ENCODE measurements around the gene EIF1.

Gene EIF1

DNA sequence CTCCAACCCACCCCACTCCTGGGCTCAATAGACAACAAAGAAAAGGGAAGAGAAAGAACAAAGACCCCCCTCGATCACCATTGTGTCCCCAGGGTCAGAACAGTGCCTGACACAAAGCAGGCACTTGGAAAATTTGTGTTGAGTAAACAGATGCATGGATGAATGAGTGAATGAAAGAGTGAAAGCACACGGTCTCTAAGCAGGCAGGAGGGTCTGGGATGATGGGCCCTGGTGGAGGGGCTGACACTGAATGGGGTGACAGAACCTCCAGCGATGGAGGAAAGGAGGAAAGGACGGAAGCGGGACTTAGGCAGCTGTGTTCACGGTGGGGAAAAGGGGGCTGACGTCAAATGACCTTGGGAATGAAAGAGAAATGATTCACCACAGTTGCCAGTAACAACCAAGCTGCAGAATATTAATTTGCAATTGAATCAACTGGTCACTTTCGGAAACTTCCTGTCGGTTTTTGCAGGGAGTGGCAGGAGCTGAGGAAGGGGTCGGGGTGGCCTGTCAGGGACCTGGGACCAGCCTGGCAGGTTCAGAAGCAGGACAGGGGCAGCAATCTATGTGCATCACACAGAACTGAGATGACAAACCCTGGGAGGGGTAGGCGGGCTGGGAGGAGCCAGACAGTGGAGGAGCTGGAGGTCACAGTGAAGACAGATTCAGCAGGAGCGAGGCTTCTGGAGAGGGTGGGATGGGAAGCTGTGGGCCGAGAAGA is 16.7 kb downstream of the EIF1 start:
- no peak for DNase-seq

DNA sequence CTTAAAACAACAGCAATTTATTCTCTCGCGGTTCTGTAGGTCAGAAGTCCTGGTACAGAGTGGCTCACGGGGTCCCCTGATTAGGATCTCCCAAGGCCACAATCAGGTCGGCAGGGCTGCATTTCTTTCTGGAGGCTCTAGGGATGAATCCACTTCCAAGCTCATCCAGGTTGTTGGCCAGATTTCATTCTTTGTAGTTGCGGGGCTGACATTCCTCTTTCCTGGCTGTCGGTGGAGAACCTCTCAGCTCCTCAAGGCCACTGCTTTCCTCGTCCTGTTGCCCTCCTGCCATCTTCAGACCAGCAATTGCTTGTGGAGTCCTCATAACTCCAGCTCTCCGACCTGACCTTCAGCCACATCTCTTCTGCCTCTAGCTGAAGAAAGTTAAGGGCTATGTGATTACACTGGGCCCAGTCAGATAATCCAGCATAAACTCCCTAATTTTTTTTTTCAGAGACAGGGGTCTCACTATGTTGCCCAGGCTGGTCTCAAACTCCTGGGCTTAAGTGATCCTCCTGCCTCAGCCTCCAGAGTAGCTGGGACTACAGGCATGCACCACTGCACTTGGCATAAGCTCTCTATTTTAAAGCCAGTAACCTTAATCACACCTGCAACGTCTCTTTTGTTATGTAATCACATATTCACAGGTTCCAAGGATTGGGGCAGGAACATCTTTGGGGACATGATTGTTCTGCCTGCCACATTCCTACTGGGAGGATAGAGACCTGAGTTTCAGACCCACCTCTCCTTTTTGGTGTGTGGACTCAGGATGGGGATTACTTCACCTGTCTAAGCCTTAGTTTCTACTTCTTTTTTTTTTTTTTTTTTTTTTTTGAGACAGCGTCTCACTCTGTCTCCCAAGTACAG is 19.4 kb downstream of the EIF1 start:
- no peak for DNase-seq

DNA sequence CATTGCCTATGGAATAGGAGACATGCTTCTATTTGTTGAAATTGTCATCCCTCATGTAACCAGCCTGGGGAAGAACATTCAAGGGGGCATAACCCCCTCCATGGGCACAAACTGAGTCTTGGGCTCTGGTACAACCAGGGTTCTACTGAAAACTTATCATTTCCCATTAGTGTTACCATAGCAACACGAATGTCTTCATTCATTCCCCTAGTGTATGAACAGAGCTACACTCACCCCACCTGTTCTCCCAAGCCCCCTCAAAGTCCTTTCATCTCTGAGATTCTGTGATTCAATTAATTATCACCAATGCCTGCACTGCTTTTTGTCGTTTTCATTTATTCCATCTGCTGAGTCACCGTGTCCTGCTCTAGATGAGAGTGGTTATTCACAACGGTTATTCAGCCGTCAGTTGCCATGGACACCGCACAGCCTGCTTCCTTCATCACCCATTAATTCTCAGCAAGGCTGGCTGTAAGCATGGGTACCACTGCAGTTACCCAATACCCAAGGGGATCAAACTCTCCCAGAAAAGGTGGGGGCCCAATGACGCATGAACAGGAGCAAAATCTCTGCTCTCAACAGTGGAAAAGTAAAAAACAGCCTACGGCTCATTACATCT is 21.9 kb downstream of the EIF1 start:
- DNase-seq = no peak

DNA sequence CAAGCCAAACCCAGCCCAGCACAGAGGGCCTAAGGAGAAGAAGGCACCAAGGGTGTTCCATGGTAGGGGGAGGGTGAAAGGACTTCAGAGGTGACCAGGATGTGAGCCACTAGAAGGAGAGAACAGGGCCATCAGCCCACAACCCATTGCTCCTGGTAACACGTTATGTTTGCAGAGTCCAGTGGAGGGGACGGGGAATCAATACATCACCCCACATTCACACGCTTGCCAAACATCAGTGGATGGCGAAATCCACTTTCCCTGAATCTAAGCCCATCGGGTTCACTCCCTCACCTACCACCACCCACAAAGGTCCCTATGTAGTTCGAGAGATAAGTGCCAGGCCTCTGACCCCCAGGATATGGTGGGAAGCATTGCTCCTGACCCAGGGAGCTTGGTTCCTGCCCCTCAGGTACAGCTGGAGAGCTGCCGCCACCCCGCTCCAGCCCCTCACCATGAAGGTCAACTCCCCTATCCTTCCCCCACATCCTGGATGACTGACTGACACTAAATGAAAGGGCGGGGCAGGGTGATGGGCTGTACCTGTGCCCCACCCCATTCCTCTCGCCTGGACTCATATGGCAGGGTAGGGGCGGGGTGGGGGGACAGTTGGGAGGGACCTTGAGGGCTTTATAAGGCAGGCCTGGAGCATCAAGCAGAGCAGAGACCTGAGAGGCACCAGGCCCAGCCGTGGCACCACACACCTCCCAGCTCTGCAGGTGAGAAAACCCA is 23.1 kb downstream of the EIF1 start, which contains the start of gene GAST:
GAST (plus strand) TSS at position 663 of the 732 bp plus-strand sequence. CDS start 3,106 bp downstream, outside the sequence.
- no peak for DNase-seq

DNA sequence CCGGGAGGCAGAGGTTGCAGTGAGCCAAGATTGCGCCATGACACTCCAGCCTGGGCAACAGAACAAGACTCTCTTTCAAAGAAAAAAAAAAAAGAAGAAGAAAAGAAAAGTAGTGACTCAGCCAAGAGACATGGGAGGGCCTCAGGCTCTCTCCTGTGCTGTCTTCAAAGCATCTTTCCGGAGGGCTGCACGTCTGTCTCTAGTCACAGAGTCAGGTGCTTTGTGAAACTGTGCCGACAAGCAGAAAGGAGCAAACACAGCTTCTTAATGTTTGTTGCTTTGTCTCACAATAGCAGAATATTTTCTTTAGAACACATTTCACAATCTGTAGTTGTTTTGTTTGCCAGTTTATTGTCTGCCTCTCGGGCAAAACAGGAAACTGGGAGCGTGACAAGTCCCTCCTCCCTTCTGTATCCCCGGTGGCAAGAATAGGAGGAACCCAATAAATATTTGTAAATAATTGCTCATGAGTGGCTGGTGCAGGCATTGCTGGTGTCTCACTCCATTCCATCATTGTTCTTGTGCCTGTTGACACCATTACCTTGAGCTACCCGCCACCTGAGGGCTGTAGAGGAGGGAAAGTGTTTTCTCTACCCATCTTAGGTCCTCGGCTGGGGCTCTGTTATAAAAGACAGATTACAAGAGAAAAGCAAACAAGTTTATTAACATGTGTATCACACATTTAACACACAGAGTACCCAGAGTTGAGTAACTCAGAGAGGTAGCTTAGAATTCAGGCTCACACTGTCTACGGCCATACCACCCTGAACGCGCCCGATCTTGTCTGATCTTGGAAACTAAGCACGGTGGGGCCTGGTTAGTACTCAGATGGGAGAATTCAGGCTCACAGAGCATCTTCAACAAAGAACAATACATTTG is 29.0 kb downstream of the EIF1 start:
- DNase-seq = no peak

DNA sequence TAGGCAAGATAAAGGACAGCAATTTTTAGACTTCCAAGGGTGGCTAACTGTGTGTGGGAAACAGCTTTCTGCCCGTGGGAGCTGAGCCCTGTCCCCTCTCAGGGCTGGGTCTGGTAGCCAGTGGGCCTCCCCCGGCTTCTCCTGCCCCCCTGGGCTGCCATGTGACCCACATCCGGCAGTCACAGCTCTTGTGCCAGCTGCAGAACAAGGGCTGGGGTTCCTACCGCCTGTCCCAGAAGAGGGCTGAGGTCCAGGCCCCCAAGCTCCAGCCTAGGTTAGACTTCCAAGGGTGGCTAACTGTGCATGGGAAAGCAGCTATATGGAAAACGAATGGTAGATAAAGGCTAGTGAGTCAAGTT is 29.6 kb downstream of the EIF1 start:
- no peak for DNase-seq

DNA sequence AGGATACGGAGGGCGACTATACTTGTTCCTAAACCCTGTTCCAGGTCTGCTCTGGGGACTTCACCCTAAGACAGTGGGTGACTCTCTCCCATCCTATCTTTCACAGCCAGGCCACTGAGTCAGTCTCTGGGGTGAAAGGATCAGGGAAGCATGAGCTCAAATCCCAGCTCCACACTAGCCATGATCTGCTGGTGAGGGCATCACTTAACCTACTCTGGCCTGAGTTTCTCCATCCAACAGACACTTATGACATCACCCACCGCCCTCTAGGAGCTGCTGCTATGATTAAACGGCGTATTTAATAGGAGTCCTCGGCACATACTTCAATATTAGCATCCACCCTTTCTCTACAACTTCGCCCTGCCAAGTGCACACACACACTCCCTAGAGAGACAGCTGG is 33.5 kb downstream of the EIF1 start:
- no peak for DNase-seq

DNA sequence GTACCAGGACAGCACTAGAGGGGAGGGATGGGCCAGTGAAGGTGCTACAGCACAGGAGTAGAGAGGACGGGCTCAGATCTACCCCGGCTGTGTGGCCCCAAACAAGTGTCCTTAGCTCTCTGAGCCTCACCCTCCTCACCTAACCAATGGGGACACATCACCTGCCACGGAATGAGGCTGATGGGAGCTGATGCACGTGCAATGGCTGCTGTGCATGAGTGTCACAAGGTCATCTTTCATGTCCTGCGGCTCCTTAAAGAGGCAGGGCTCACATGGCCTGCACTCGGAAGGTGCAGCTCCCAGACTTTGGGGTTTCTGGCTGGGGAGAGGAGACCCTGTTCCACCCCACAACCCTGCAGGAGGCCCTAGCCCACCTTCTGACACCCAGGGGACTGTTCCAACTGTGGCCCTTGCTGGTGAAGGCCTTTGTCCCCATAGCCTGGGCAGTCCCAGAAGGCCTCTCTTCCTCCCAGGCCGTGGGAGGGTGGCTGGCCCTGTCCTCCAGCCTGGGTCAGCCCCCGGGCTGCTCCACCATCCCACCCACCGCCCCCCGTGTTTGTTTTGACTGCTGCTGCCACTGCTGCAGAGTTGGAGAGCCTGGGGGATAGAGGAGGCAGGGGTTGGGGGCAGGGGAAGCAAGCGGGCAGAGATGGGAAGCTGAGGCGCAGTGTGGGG is 35.3 kb downstream of the EIF1 start:
- DNase-seq = no peak

DNA sequence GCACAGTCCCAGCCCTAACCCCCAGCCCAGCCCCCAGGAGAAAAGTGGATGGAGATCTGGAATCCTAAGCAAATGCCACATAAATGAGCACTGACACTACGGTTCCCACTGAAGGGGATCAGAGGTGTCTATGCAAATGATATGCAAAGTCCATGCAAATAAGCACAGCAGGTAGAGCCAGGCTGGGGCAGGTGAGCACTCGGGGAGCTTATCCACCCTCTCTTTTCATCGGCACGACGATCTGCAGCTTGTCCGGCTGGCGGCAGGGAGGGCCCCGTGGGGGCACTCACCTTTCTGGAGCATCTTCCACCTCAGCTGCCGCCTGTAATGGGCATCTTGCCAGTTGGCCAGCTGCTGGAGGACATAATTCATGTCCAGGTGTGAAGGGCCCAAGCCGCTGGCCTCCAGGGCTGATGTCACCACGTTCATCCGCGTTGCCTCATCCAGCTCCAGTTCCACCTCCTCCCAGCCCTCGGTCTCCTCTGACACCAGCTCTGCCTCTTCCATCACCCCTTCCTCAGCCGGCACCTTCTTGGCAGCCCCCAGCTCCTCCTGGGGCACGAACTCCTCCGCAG is 35.9 kb downstream of the EIF1 start:
- DNase-seq = no peak

DNA sequence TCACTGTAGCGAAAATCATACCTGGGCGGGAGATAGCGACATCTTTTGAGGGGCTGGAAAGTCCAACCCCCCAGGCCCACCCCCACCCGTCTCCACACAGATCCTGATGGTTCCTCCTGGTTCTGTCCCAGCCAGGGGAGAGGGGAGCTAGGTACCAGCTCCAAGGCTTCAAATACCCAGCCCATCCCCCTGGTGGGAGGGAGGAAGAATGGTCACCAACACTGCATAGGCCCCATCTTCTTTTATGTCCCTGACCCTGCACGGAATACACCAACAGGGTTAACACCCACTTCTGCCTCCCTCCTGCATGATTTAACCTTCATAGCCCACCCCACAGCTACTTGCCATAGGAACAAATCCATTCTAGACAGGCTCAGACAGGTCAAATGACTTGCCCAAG is 36.4 kb downstream of the EIF1 start:
- DNase-seq = no peak

DNA sequence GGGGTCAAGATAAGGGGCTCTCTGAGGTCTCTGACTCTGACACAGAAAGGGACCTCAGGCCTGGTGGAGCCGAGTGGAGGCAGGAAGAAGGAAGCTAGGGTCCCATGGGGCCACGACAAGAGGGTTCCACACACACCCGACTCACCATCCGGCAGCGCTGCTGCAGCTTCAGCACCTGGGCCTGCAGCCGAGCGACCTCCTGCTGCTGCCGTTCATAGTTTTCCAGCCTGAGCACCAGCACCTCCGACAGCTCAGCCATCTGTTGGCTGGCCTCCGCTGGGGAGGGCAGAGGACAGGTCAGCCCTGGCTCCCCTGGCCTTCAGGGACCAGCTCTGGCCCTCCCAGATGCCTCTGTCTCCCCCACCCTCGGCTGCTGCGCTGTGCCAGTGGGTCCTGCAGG is 39.4 kb downstream of the EIF1 start:
- no peak for DNase-seq

DNA sequence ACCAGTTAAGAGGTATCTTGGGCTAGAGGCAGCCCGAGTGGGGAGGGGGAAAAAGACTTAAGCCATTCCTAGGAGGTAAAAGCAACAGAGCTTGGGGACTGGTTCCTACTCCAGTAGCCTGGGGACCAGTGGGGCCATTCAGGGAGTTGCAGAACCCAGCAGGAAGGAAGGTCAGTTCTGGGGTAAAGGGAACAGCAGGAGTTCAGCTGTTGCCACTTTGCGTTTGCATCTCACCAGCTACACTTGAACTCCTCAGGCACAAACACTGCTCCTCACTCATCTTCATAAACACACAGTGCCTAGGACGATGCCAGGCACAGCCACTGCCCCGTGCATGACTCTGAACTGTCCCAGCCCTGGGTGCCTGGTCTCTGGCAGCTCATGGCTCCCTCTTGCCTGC is 41.8 kb downstream of the EIF1 start:
- no peak for DNase-seq

DNA sequence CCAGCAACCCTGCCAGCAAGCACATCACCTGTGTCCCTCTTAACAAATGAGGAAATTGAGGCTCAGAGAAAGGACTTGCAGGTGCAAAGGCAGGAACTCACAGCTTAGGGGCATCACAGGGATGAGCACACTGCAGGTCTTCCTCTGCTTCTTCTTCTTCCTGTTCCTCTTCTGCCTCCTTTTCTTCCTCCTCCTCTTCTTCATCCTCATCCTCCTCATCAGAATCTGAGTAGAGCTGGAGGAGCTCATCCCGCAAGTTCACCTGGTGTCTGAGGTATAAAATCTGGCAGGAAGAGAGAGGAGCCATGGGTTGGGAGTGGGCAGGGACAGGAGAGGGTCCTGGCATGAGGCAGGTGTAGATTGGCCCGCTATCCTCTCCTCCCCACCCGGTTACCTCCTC is 43.2 kb downstream of the EIF1 start:
- no peak for DNase-seq

DNA sequence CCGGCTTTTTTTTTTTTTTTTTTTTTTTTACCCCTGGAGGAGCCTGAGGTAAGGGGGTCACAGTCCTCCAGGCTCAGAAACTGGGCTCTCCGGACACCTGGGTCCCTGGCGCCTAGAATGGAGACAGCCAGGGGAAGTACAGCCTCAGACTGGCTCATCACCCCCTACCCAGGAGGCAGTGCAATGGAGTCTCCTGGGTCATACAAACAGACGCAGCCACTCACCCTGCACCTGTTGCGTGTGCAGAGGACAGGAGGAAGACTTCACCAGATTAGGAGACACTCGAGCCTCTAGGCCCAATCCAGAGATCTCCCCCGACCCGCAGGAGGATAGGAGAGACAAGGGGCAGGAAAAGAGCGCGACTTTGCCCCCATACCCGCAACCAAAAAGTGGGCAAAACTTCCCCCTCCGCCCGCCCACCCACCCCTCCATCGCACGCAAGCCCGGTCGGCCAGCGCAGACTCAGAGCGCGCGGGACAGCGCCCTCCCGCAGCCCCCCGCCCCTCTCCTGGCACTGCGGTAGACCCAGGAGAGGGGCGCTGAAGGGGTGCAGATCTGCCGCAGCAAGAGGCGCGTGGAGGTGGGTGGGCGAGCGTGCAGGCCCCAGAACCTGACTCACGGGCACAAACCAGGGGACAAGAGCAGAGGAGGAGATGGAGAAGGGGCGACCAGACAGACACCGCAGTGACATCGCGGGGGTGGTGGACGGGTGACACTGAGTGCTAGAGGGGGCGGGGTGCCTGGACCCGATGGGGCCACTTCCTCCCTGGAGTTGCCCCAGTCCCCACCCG is 44.9 kb downstream of the EIF1 start:
- no peak for DNase-seq

DNA sequence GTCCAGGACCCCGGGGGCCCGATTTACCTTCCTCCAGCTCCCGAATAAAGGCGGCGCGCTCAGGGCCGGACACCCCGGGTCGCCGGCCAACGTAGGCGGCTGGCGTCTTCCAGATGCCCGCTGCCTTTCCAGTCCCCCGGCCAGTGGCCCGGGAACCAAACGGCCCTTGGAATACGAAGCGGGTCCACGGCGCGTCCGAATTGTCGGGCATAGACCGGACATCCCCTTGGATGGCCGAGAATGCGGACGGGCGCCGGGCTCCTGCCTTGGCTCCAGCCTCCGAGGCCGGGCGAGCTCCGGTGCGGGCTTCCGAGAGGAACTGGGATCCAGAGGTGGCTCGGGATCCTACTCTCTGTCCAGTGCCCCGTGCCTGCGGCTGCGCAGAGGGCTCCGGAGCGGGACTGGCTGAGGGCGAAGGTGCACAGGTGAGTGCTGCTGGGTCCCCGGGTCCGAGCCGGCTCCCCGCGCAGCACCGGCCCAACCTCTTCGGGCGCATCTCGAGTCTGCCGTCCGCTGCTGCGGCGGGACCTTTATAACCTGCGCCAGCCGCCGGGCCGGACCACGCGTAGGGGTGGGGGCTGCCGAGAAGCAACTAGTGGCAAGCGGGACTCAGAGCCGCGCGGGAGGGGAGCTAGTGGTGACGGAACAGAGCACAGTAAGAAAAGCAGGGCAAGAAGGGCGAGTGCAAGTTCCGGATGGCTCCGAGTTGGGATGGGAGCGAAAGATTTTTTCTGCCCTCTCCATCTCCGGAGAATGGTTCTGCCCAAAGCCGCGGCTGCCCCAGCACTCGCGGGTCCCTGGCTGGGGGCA is 45.7 kb downstream of the EIF1 start, which contains the start of gene HAP1:
HAP1 (minus strand) TSS at position 505 of the 810 bp plus-strand sequence; CDS start at position 496, 9 bp downstream.
- peak in 1 of 2 experiments; percentile 9 for DNase-seq

DNA sequence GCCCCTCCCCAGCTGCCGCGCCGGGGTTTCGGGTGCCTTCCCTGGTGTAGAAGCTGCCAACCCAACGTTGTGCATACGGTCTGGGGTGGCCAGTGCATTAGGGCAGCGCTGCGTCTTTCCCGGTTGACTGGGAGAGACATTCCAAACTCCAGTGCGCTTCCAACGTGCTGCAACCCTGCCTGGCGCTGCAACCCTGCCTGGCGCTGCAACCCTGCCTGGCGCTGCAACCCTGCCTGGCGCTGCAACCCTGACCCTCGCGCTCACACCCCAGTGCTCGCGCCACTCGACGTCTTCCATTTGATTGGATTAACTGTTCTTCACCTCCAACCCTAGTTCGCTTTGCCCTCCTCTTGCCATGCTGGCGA is 46.2 kb downstream of the EIF1 start:
- no peak for DNase-seq

DNA sequence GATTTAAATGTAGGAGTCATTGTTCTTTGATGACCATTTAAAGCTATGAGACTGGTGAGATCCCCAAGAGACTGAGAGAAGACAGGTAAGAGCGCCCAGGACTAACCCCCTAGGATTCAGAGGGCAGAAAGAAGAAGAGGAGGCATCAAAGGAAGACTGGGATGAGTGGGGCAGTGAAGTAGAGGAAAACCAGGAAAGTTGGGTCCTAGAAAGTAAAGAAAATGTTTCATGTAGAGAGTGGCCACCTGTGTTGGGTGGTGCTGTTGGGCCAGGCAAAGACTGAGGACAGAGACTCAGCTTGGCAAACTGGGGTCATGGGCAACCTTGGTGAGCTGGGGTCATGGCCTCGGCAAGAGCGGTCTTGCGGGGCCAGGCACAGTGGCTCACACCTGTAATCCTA is 47.1 kb downstream of the EIF1 start:
- no peak for DNase-seq

DNA sequence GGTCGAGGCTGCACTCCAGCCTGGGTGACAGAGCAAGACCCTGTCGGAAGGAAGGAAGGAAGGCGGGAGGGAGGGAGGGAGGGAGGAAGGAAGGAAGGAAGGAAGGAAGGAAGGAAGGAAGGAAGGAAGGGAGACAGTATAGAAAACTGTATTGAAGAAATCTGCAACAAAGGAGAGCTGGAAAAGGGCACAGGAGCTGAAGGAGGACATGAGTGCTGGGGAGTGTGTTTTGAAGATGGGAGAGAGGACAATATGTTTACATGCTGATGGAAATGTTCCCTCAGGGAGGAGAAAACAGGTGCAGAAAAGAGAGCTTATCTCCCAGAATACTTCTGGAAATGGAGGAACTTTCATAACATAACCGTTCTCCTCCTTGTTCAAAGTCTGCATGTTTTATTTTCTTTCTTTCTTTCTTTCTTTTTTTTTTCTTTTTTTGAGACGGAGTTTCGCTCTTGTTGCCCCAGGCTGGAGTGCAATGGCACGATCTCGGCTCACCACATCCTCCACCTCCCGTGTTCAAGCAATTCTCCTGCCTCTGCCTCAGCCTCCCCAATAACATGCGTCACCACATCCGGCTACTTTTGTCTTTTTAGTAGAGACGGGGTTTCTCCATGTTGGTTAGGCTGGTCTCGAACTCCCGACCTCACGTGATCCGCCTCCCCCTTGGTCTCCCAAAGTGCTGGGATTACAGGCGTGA is 48.4 kb downstream of the EIF1 start:
- no peak for DNase-seq

DNA sequence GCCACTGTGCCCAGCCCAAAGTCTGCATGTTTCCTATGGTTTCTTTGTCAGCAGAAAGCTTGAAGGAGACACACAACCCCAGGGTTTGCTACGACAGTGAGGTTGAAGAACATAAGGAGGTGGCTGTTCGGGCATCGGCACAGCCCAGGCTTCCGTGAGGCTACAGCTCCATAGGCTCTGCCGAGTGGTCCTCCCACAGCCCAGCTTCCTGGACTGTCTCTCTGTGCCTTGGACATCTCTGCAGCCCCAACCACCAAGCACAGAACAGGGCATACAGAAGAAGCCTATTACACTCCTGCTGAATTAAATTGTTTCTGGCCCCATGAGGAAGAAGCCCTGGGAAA is 49.0 kb downstream of the EIF1 start:
- no peak for DNase-seq
